Measurements from ENCODE around the gene ZCCHC3.
A peak's percentile ranks its signal among the peaks of the same experiment; 100 is the strongest.

The ZCCHC3 gene

GRCh38 chr20:346640-347316 is 49.4 kb downstream of the ZCCHC3 start, which contains the start of gene NRSN2:
Gene NRSN2 (plus strand): TSS chr20:347111. CDS start chr20:349644, 2,533 bp downstream.
- no peak for DNase-seq (ENCODE audit: low spot score)

GRCh38 chr20:347317-347639 is 49.9 kb downstream of the ZCCHC3 start:
- no peak for DNase-seq (ENCODE audit: low spot score)

- peak; percentile 56 for DNase-seq (ENCODE audit: low spot score)
These were observed 50.5 kb downstream of the ZCCHC3 start for GRCh38 chr20:347640-348484.

- no peak for DNase-seq (ENCODE audit: low spot score)
These were observed 51.8 kb downstream of the ZCCHC3 start for GRCh38 chr20:348972-349841.
